C4-2B (cell line): ENCODE results near the gene RNF138.
"Not testable (repeated sequence)": the region's sequence is repeated elsewhere in the genome, so short reads cannot be mapped to it uniquely, and the experiment has no call there.

ENCODE experiments used
- H3K27ac ChIP-seq: fragments of 450-650 bp; 2 replicates; pipeline ENCODE4 v1.5.1; 2017
- ZFX ChIP-seq: fragments of 450-650 bp; IDR thresholded peaks from 2 replicates; pipeline ENCODE4 v1.6.1; 2017
- TF ChIP-seq, protein P1 (sequence below): fragments of 450-650 bp; conservative IDR thresholded peaks from 2 replicates; pipeline ENCODE4 v1.5.1; 2017; ENCODE audit warnings: mild to moderate bottlenecking

RNF138 gene

DNA sequence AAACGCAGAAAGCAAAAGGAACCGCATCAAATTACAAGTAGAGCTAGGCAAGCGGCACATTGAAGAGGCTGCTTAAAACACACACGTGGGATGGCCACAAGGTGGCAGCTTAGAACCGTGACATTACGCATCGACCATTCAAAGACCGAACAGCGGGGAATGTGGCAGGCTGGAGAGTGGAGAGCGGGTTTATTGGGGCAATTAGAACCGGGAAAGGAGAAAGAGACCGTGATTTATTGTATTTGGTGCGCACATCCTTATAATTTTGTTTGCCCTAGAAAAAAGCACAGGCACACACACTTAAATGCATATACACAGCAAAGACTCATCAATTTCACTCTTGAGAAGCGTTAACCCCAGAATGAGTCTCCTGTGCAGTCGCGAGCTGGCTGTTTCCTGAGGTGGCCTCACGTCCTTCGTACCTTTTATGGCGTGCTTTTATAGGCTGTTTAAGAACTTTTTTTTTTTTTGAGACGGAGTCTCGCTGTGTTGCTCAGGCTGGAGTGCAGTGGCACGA, 66.5 kb downstream of the RNF138 start:
- TF ChIP-seq, protein P1, sequence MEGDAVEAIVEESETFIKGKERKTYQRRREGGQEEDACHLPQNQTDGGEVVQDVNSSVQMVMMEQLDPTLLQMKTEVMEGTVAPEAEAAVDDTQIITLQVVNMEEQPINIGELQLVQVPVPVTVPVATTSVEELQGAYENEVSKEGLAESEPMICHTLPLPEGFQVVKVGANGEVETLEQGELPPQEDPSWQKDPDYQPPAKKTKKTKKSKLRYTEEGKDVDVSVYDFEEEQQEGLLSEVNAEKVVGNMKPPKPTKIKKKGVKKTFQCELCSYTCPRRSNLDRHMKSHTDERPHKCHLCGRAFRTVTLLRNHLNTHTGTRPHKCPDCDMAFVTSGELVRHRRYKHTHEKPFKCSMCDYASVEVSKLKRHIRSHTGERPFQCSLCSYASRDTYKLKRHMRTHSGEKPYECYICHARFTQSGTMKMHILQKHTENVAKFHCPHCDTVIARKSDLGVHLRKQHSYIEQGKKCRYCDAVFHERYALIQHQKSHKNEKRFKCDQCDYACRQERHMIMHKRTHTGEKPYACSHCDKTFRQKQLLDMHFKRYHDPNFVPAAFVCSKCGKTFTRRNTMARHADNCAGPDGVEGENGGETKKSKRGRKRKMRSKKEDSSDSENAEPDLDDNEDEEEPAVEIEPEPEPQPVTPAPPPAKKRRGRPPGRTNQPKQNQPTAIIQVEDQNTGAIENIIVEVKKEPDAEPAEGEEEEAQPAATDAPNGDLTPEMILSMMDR = peak; percentile 84
- TF ChIP-seq ZFX = no peak
- no peak overlapping the region for H3K27ac ChIP-seq

DNA sequence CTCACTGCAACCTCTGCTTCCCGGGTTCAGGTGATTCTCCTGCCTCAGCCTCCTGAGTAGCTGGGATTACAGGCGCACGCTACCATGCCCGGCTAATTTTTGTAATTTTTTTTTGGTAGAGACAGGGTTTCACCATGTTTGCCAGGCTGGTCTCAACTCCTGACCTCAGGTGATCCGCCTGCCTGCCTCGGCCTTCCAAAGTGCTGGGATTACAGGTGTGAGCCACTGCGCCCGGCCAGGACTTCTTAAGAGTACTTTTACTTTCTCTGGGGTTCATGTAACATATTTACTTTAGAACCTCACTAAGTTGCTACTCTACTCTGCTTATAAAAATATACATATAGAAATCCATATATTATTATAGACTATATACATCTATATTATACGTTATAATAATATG, 67.0 kb downstream of the RNF138 start:
- not testable (repeated sequence) for H3K27ac ChIP-seq

DNA sequence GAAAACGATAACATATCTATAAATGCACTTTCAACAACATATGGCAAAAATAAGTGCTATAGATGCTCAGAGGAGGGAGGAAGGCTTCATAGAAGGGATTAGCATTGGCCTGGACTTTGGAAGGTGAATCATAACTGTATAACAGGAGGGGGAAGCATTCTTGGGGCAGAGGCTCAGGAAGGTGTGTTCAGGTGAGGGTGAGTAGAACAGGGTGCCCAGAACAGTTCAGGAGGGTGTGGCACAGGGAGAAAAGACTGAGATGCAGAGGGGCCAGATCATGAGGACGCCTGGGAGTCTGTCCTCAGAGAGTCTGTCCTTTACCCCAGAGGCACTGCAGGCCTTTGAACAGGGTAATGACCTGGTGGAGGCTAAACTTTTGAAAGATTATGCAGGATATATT, 68.9 kb downstream of the RNF138 start:
- no peak overlapping the region for H3K27ac ChIP-seq
- TF ChIP-seq ZFX = no peak
- TF ChIP-seq, protein P1 = no peak

DNA sequence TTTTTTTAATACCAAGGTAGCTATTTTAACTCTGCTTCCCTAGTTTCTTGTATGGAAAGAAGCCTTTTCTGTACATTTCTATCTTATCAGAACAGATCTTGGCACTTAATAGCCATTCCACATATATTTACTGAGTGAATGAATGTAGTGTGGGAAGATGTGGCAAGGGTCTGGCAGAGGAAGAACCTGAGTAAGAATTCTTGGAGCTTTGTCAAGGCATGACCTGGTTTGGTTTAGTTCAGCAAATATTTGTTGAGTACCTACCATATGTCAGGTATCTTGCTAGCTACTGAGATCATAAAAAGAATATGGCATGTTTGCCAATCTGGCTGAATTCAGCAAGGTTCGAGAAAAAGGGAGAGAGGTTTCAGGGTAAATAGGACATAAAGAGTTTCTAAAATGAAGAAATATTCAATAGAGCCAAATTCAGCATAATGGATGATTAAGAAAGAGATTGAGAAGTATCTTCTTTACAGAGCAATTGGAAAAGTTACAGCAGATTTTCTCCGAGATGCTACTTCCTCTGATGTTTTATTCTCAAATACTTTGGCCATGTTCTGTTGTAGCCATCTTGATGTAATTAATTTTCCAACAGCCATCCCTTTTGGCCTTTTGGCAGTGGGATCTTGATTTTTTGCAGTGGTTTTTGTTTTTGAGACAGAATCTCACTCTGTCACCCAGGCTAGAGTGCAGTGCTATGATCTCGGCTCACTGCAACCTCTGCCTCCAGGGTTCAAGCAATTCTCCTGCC, 76.5 kb downstream of the RNF138 start:
- no peak overlapping the region for H3K27ac ChIP-seq
- TF ChIP-seq, protein P1 = no peak
- no peak for TF ChIP-seq ZFX

DNA sequence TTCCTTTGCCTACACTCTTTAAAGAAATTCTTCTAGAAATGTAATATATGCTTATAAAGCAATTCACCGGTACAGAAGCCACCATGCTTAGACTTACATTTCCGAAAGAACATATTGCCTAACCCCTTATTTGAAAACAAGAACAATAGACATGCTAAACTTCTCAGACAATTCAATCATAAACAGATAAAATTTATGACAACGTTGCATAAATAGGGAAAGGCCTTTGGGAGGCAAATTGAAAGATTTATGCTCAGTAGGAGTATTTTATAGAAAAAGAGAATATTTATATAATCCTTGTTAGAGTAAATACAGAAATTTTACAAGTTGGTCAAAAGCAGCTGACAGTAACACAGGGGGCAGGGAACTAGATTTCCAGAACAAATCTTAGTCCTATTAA, 82.0 kb downstream of the RNF138 start:
- TF ChIP-seq, protein P1 = no peak
- no peak for TF ChIP-seq ZFX
- H3K27ac ChIP-seq = no peak overlapping the region

DNA sequence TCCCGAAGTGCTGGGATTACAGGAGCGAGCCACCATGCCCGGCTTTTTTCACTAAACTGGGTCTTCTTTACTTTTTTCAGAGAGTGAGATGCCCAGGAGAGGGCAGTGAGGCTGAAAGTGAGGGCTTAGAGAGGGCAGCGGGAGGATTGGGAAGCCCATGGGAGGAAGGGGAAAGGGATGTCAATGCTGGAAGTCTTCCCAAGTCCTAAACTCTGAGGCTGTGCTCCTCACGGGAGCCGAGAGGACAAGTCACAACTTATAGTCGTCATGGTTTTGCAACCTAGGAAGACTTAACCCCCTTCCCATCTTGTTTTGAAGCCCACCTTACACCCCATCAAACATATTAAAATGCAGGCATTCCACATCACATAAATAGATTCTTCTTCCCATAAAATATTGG, 83.0 kb downstream of the RNF138 start:
- TF ChIP-seq, protein P1 = no peak
- TF ChIP-seq ZFX = no peak
- no peak overlapping the region for H3K27ac ChIP-seq

DNA sequence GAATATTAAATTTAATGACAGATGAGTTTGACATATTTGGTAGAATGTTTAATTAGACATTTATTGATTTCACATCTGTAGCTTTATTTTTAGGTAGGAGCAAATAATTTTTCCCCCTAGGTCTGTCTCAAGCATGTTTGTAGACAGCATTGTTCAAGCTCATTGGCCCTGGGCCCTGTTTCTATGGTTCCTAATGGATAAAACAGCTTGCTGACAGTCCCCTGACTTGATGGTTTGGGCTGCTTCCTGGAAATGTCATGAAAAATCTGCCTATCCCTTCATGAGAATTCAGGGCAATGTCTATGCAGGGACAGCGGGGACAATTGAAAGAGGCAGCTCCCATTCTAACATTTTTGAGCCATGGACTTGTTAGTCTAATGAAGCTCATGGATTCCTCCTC, 83.6 kb downstream of the RNF138 start:
- no peak overlapping the region for H3K27ac ChIP-seq
- no peak for TF ChIP-seq ZFX

DNA sequence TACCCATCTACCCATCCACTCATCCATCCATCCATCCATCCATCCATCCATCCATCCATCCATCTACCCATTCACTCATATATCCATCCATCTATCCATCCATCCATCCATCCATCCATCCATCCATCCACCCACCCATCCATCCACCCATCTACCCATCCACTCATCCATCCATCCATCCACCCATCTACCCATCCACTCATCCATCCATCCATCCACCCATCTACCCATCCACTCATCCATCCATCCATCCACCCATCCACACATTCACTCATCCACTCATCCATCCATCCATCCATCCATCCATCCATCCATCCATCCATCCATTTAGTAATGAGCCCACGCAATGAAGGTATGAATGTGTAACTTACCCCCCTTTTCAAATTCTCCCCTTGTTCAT, 85.1 kb downstream of the RNF138 start:
- H3K27ac ChIP-seq = not testable (repeated sequence)

DNA sequence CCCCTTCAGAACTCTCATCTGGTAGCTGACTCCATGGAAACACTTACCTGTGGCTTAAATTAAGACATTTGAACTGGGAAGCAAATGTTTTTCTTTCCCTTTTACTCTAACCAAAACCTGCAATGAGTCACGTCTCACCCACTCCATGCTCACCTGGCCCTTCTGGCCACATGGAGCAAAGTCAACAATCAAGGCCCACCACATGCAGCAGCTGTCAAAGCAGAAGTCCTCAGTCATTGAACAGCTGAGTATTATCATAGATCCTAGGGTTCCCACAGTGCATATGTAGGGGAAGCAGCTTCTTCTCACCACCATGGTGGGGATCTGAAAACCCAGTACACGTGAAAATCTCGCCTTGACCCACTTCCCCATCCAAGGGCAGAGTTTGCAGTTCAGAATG, 85.9 kb downstream of the RNF138 start:
- TF ChIP-seq, protein P1 = no peak
- no peak for TF ChIP-seq ZFX
- no peak overlapping the region for H3K27ac ChIP-seq
